T-helper 2 cell treated with Interferon-gamma antibody and Interleukin-4, amounts not matched to agents 5 μg/mL and 100 μg/mL, for 36 hours (primary cell): Measurements from ENCODE around the gene TRPV5.

Experiments
- DNase-seq: peaks from one replicate; pipeline ENCODE4 v3.0.0; 2021; ENCODE audit warnings: low spot score
- H3K27ac Mint-ChIP-seq: one replicate; pipeline ENCODE4 v1.8.0; 2021; ENCODE audit warnings: mild to moderate bottlenecking, mixed read lengths
- H3K27me3 Mint-ChIP-seq: one replicate; pipeline ENCODE4 v1.8.0; 2021; ENCODE audit warnings: low read depth, mixed read lengths
- H3K36me3 Mint-ChIP-seq: one replicate; pipeline ENCODE4 v1.8.0; 2021; ENCODE audit warnings: low read depth, mixed read lengths
- H3K4me1 Mint-ChIP-seq: one replicate; pipeline ENCODE4 v1.8.0; 2021; ENCODE audit warnings: low read depth, mixed read lengths
- H3K4me3 Mint-ChIP-seq: one replicate; pipeline ENCODE4 v1.8.0; 2022; ENCODE audit warnings: mild to moderate bottlenecking, moderate library complexity, mixed read lengths
- H3K9me3 Mint-ChIP-seq: one replicate; pipeline ENCODE4 v1.8.0; 2021; ENCODE audit warnings: mixed read lengths

The TRPV5 gene

DNA sequence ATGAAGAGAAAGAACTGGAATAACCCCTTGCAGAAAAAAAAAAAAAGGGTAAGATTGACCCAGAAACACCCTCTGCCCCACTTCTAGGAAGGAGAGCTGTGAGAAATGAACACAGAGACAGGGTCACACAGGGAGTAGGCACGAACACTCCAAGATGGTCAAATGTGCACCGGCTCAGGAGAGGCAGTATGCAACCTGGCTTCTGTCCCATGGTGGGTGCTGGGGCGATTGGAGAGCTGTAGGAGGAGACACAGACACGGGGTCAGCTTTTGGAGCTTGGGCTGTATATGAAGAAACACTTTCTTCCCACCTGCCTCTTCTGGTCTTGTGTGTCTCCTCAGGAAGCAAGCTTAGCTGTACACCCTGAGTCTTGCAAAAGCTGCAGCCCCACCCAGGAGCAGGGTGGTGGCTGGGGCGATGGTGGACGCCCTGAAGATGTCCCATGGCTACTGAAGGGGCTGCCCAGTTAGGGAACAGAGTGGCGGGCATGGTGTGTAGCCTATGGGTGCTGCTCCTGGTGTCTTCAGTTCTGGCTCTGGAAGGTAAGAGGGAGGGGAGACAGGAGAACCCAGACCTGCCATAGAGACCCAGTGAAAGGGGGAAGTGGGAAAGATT, 70.7 kb downstream of the TRPV5 start:
- no peak for DNase-seq
- H3K4me3 Mint-ChIP-seq, result no peak overlapping the region
- no peaks in the 10 kb centered on the region for H3K9me3 Mint-ChIP-seq
- no peak overlapping the region for H3K27ac Mint-ChIP-seq
- H3K27me3 Mint-ChIP-seq, result peaks cover 8% of the 10 kb centered on the region
- no peaks in the 10 kb centered on the region for H3K36me3 Mint-ChIP-seq
- no peaks in the 10 kb centered on the region for H3K4me1 Mint-ChIP-seq

DNA sequence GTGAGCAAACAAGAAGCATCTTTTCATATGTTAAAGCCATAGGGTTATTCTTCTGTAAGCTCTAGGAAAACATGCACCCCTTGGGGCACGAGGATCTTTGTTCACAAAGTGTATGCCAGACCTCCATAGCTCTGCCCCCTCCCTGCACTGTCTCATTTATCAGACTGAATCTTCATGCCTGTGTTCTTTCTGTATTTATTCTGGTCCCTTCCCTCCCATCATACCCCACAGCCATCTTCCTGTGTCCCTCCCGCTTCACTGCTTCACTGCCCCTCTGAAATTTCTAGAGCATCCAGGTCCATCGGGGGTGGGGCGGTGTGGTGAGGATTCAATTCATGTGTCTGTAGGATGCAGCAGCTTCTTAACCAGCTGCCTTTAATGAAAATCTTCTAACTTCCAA, 71.2 kb downstream of the TRPV5 start:
- H3K27ac Mint-ChIP-seq, result no peak overlapping the region
- H3K9me3 Mint-ChIP-seq, result no peaks in the 10 kb centered on the region
- no peaks in the 10 kb centered on the region for H3K4me1 Mint-ChIP-seq
- peaks cover 8% of the 10 kb centered on the region for H3K27me3 Mint-ChIP-seq
- no peak overlapping the region for H3K4me3 Mint-ChIP-seq
- no peaks in the 10 kb centered on the region for H3K36me3 Mint-ChIP-seq
- DNase-seq, result no peak

DNA sequence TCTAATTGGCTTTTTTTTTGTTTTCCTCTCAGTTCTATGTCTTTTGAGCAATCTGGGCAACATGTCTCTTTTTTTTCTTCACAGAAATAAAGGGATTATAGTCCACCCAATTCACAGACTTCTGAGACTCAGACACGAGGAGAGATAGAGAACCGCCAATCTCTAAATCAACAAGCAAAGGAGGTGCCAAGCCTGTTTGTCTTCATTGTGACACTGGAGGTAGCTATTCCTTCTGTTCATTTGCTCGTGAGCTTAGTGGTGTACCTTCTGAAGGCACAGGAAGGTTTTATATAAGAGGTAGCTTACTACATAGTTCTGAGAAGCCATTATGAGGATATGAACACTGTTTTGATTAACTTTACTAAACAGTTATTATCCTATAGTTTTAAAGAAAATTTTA, 72.6 kb downstream of the TRPV5 start:
- Mint-ChIP-seq H3K27ac (no peak overlapping the region), H3K36me3 (no peaks in the 10 kb centered on the region), H3K9me3 (no peaks in the 10 kb centered on the region), H3K4me3 (no peak overlapping the region), H3K4me1 (peaks cover under 1% of the 10 kb centered on the region), H3K27me3 (peaks cover 14% of the 10 kb centered on the region)
- DNase-seq, result no peak

GRCh38 chr7:142859829-142860228, 73.7 kb downstream of the TRPV5 start:
- Mint-ChIP-seq H3K27me3 (peaks cover 17% of the 10 kb centered on the region), H3K4me1 (peaks cover 4% of the 10 kb centered on the region), H3K36me3 (no peaks in the 10 kb centered on the region), H3K9me3 (no peaks in the 10 kb centered on the region), H3K27ac (no peak overlapping the region), H3K4me3 (no peak overlapping the region)
- no peak for DNase-seq

DNA sequence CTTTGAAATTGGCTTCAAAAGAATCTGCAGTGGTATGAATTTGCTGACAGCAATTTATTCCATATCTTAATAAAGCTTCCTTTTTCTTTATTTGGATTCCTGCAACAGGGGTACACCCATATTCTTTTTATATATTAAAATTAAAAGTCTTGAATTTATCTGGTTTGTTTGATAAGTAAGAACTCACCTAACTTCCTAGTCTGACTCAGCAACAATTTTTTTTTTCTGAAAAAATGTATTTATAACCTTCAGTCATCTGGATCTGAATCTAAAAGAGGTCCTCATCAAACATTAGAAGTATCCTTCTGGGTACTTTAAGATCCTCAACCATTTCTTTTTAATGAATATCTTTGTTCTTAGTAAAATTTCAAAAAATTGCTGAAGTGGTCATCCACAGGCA, 74.1 kb downstream of the TRPV5 start:
- no peaks in the 10 kb centered on the region for H3K36me3 Mint-ChIP-seq
- H3K4me1 Mint-ChIP-seq, result peaks cover 4% of the 10 kb centered on the region
- H3K9me3 Mint-ChIP-seq, result no peaks in the 10 kb centered on the region
- peaks cover 17% of the 10 kb centered on the region for H3K27me3 Mint-ChIP-seq
- no peak overlapping the region for H3K4me3 Mint-ChIP-seq
- H3K27ac Mint-ChIP-seq, result no peak overlapping the region
- DNase-seq, result no peak
